HepG2 (cell line): ENCODE data around the gene CAPN8. TPM values are rescaled to one million over a fixed set of nuclear protein-coding genes. Genes with fewer than 3 reads are reported as not detected.

Experiments used
- ATAC-seq: fragments of 200-7000 bp; cut with Tn5 transposase; 3 replicates; pipeline ENCODE4 v1.9.1; 2020; ENCODE audit warnings: mild to moderate bottlenecking, moderate library complexity
- BruUV-seq: library from RNA; stranded (reverse); fragments of 400-500 nt; replicated peaks from 2 replicates; lab custom pipeline; 2021; lab: Mats Ljungman, UMichigan
- CTCF ChIA-PET: fragments of 300-600 bp; formaldehyde crosslinking; extraction: SDS; loops from one replicate; lab custom pipeline; 2021; ENCODE audit warnings: low total read pairs, inconsistent platforms, low intra/inter-chr PET ratio; lab: Yijun Ruan, JAX
- POLR2A ChIA-PET: fragments of 350-600 bp; sonication (Branson Sonifier 250); formaldehyde crosslinking; loops from one replicate; lab custom pipeline; 2020; ENCODE audit warnings: antibody characterized with exemption, inconsistent platforms; lab: Yijun Ruan, JAX
- DNase-seq: peaks from one replicate; pipeline ENCODE4 v3.0.0-alpha.2; 2015; ENCODE audit warnings: low spot score
- FAIRE-seq: peaks from 3 replicates; lab custom pipeline; 2011; peaks lifted over from hg19 to GRCh38; lab: Jason Lieb, UNC
- H2AFZ ChIP-seq: one replicate; pipeline ENCODE4 v1.6.1; 2011; ENCODE audit warnings: low read length, inconsistent platforms
- H3K27ac ChIP-seq: fragments of 300-600 bp; 3 replicates; pipeline ENCODE4 v1.8.0; 2011; ENCODE audit warnings: mixed run types, mild to moderate bottlenecking, mixed read lengths, low read length, inconsistent platforms; ENCODE audit not compliant: insufficient read depth; ENCODE audit errors: extremely low read length
- H3K27me3 ChIP-seq, 2 experiments: fragments of 200-600 bp in 1 of 2; 2 replicates in 1 of 2; 3 replicates in 1 of 2; pipeline versions ENCODE4 v1.6.0 to v1.8.0; 2011; ENCODE audit warnings: low read length in 2 of 2, mild to moderate bottlenecking in 2 of 2, moderate library complexity in 2 of 2, inconsistent platforms in 1 of 2; ENCODE audit not compliant: insufficient read depth in 2 of 2, control insufficient read depth in 1 of 2
- H3K36me3 ChIP-seq, 2 experiments: fragments of 200-600 bp in 1 of 2; replicated peaks in 1 of 2; 2 replicates in 1 of 2; 3 replicates in 1 of 2; pipeline versions ENCODE4 v1.5.1 to v1.8.0; 2011; ENCODE audit warnings: low read length in 2 of 2, inconsistent platforms in 1 of 2; ENCODE audit not compliant: insufficient read depth in 2 of 2, control insufficient read depth in 1 of 2
- H3K4me1 ChIP-seq: 2 replicates; pipeline ENCODE4 v1.5.1; 2012; ENCODE audit warnings: low read length, inconsistent platforms; ENCODE audit not compliant: insufficient read depth
- H3K4me2 ChIP-seq: 2 replicates; pipeline ENCODE4 v1.6.0; 2011; ENCODE audit warnings: low read depth, low read length, inconsistent platforms
- H3K4me3 ChIP-seq, 3 experiments: fragments of 200-600 bp in 1 of 3; sonication (generic), shearing (Covaris generic) in 1 of 3; replicated peaks in 1 of 3; 2 replicates each; pipeline ENCODE4 v1.5.1; 2011 to 2016; ENCODE audit warnings: low read length in 3 of 3, inconsistent platforms in 2 of 3, low read depth in 2 of 3, mild to moderate bottlenecking in 2 of 3, control low read depth in 1 of 3, mixed read lengths in 1 of 3; ENCODE audit not compliant: insufficient read depth in 1 of 3
- H3K79me2 ChIP-seq: one replicate; pipeline ENCODE4 v1.6.1; 2011; ENCODE audit warnings: low read length, inconsistent platforms; ENCODE audit not compliant: insufficient read depth
- H3K9ac ChIP-seq: 2 replicates; pipeline ENCODE4 v1.6.0; 2011; ENCODE audit warnings: mild to moderate bottlenecking, low read depth, low read length, inconsistent platforms; ENCODE audit not compliant: insufficient read depth
- H3K9me3 ChIP-seq: 2 replicates; pipeline ENCODE4 v1.5.1; 2012; ENCODE audit warnings: mild to moderate bottlenecking, low read length
- H4K20me1 ChIP-seq: 2 replicates; pipeline ENCODE4 v1.6.0; 2011; ENCODE audit warnings: inconsistent platforms, mild to moderate bottlenecking, low read length, moderate library complexity; ENCODE audit not compliant: insufficient read depth
- CCAR2 ChIP-seq: fragments of 200-400 bp; formaldehyde crosslinking; optimal IDR thresholded peaks from 2 replicates; pipeline ENCODE3; 2018; ENCODE audit warnings: low read depth, mild to moderate bottlenecking, low read length, moderate library complexity
- CEBPG ChIP-seq: IDR thresholded peaks from 2 replicates; pipeline ENCODE4 v1.6.1; 2016
- FOSL2 ChIP-seq: sonication (generic); formaldehyde crosslinking; IDR thresholded peaks from 2 replicates; pipeline ENCODE4 v1.4.0; 2020; ENCODE audit warnings: missing genetic modification reagents
- GABPA ChIP-seq, 2 experiments: IDR thresholded peaks; 2 replicates each; pipeline ENCODE4 v1.6.1; 2011 to 2016; ENCODE audit warnings: low read depth in 2 of 2, low read length in 1 of 2, missing biosample characterization in 1 of 2, missing genetic modification characterization in 1 of 2
- HMGA1 ChIP-seq: sonication (generic); formaldehyde crosslinking; conservative IDR thresholded peaks from 2 replicates; pipeline ENCODE4 v1.4.0; 2020; ENCODE audit warnings: missing genetic modification reagents
- HNF4A ChIP-seq: sonication (generic); formaldehyde crosslinking; IDR thresholded peaks from 2 replicates; pipeline ENCODE4 v1.4.0; 2020; ENCODE audit warnings: missing genetic modification reagents
- IKZF5 ChIP-seq: IDR thresholded peaks from 2 replicates; pipeline ENCODE4 v1.6.1; 2018; ENCODE audit warnings: missing genetic modification reagents, mild to moderate bottlenecking, missing compliant biosample characterization
- MED13 ChIP-seq: sonication (generic); formaldehyde crosslinking; IDR thresholded peaks from 2 replicates; pipeline ENCODE4 v1.5.0; 2020; ENCODE audit warnings: missing genetic modification reagents
- MYC ChIP-seq: sonication (generic); formaldehyde crosslinking; IDR thresholded peaks from 2 replicates; pipeline ENCODE4 v1.9.0; 2021; ENCODE audit warnings: missing genetic modification reagents, borderline replicate concordance
- NFIB ChIP-seq: sonication (generic); formaldehyde crosslinking; IDR thresholded peaks from 2 replicates; pipeline ENCODE4 v1.9.0; 2021; ENCODE audit warnings: missing genetic modification reagents, mild to moderate bottlenecking, borderline replicate concordance
- POLR2G ChIP-seq: fragments of 200-400 bp; formaldehyde crosslinking; IDR thresholded peaks from 2 replicates; pipeline ENCODE4 v1.6.1; 2018; ENCODE audit warnings: mild to moderate bottlenecking, low read depth, low read length, moderate library complexity
- PPARG ChIP-seq: conservative IDR thresholded peaks from 2 replicates; pipeline ENCODE4 v1.6.1; 2016; ENCODE audit warnings: missing biosample characterization, missing genetic modification reagents
- RXRA ChIP-seq: sonication (generic); formaldehyde crosslinking; IDR thresholded peaks from 2 replicates; pipeline ENCODE4 v1.5.1; 2020; ENCODE audit warnings: missing genetic modification reagents
- SMARCC2 ChIP-seq: fragments of 450-650 bp; IDR thresholded peaks from 2 replicates; pipeline ENCODE4 v1.6.1; 2017; ENCODE audit warnings: antibody characterized with exemption, mild to moderate bottlenecking
- SMC3 ChIP-seq: IDR thresholded peaks from 2 replicates; pipeline ENCODE4 v1.6.1; 2011; ENCODE audit warnings: low read length, improper control_type of control experiment
- STAG1 ChIP-seq: sonication (generic); formaldehyde crosslinking; IDR thresholded peaks from 2 replicates; pipeline ENCODE4 v1.4.0; 2020; ENCODE audit warnings: missing genetic modification reagents
- ZBTB33 ChIP-seq: sonication (generic); formaldehyde crosslinking; IDR thresholded peaks from 2 replicates; pipeline ENCODE4 v1.4.0; 2020; ENCODE audit warnings: missing genetic modification reagents
- ZBTB7A ChIP-seq: sonication (generic); formaldehyde crosslinking; IDR thresholded peaks from 2 replicates; pipeline ENCODE4 v1.8.0; 2022; ENCODE audit warnings: mild to moderate bottlenecking, missing genetic modification reagents
- ZFY ChIP-seq: sonication (generic); formaldehyde crosslinking; IDR thresholded peaks from 2 replicates; pipeline ENCODE4 v1.4.0; 2020; ENCODE audit warnings: missing genetic modification reagents
- ZMYM4 ChIP-seq: sonication (generic); formaldehyde crosslinking; IDR thresholded peaks from 2 replicates; pipeline ENCODE4 v1.8.1; 2023; ENCODE audit warnings: mild to moderate bottlenecking, missing genetic modification reagents
- ZNF17 ChIP-seq: sonication (generic); formaldehyde crosslinking; IDR thresholded peaks from 2 replicates; pipeline ENCODE4 v1.5.0; 2020; ENCODE audit warnings: mild to moderate bottlenecking, missing genetic modification reagents
- ZNF225 ChIP-seq: sonication (generic); formaldehyde crosslinking; IDR thresholded peaks from 2 replicates; pipeline ENCODE4 v1.4.0; 2020; ENCODE audit warnings: mild to moderate bottlenecking, missing genetic modification reagents
- ZNF235 ChIP-seq: sonication (generic); formaldehyde crosslinking; IDR thresholded peaks from 2 replicates; pipeline ENCODE4 v1.8.1; 2023; ENCODE audit warnings: mild to moderate bottlenecking, missing genetic modification reagents, borderline replicate concordance
- ZNF678 ChIP-seq: sonication (generic); formaldehyde crosslinking; IDR thresholded peaks from 2 replicates; pipeline ENCODE4 v1.4.0; 2020; ENCODE audit warnings: mild to moderate bottlenecking, missing genetic modification reagents
- WGBS: methylation state at CpG from one replicate; pipeline ENCODE4 v1.1.6; 2017; ENCODE audit warnings: low lambda C conversion rate; 5-methylcytosine and 5-hydroxymethylcytosine counted together
- in situ Hi-C: cut with HindIII; loops from 2 replicates; pipeline ENCODE4 v1.10.0; 2017; ENCODE audit warnings: low pct_unique_long_range_greater_than_20kb; ENCODE audit not compliant: extremely low pct_ligation_motif_present
- intact Hi-C: fragments of 100-400 bp; cut with micrococcal nuclease; formaldehyde crosslinking; loops from one replicate; pipeline ENCODE4 v1.10.0; 2022; ENCODE audit not compliant: unreplicated experiment
- polyA plus RNA-seq, 8 experiments: library from polyadenylated mRNA; depleted of rRNA in 3 of 8; stranded (reverse) in 7 of 8; unstranded in 1 of 8; fragments of >200 nt; fragmentation: Illumina TruSeq in 4 of 8; extraction: Trizol in 4 of 8; gene quantifications; 2 replicates each; pipeline versions ENCODE4 v1.2.1 to v1.2.3, GENCODE V29; 2011 to 2016; ENCODE audit warnings: low read depth in 4 of 8, missing spikeins in 1 of 8, mixed read lengths in 1 of 8; ENCODE audit not compliant: insufficient read depth in 1 of 8
- total RNA-seq, 5 experiments: library from RNA; depleted of rRNA; stranded (reverse); fragments of >200 nt; fragmentation: Illumina TruSeq; extraction: Trizol; gene quantifications; 2 replicates each; pipeline ENCODE4 v1.2.3, GENCODE V29; 2016; ENCODE audit warnings: low read depth in 1 of 5

CAPN8 gene
- total and polyA plus RNA-seq, 2 of the 13 experiments (the other 11 are each of a cell fraction or from before 2014, with no cell fraction given), result 0.20 to 0.25 TPM

GRCh38 chr1:223628233-223629125 is 37.0 kb downstream of the CAPN8 start:
- H3K36me3 ChIP-seq, result no peaks in the 10 kb centered on the region
- H3K4me2 ChIP-seq, result no peak overlapping the region; the same call in 1 of the 2 replicates
- in situ Hi-C loops, result no loop called here
- H4K20me1 ChIP-seq, result no peaks in the 10 kb centered on the region
- POLR2A ChIA-PET, result no interaction called here
- FAIRE-seq, result no peak
- no peak overlapping the region for H3K4me3 ChIP-seq
- no peak overlapping the region for H2AFZ ChIP-seq
- no peaks in the 10 kb centered on the region for H3K79me2 ChIP-seq
- ATAC-seq, result peak; percentile 93
- H3K9me3 ChIP-seq, result no peaks in the 10 kb centered on the region
- DNase-seq, result peak; percentile 50
- H3K9ac ChIP-seq, result no peak overlapping the region
- no peaks in the 10 kb centered on the region; a peak in 1 of 5 replicates for H3K27me3 ChIP-seq
- peaks cover 14% of the 10 kb centered on the region for H3K4me1 ChIP-seq
- CTCF ChIA-PET, result interaction anchor here (1.4 kb wide), 1 partner anchor 72 kb away, joined by 5 read pairs; no protein-coding TSS in a partner anchor
- H3K27ac ChIP-seq, result no peak overlapping the region
- 38% methylated on average over 12 of the region's 13 CpGs for WGBS
- intact Hi-C loops, result loop anchor here (2.0 kb wide), 1 partner anchor 42 kb away; no protein-coding TSS in a partner anchor
- no TSS peak for BruUV-seq
- TF ChIP-seq ZMYM4 (peak; percentile 49; the same call in 1 of the 2 replicates), CEBPG (no peak), ZNF17 (CRISPR knock-in tag) (no peak), POLR2G (no peak), ZNF235 (CRISPR knock-in tag) (no peak), ZBTB33 (CRISPR knock-in tag) (peak; percentile 88), SMARCC2 (no peak), FOSL2 (CRISPR knock-in tag) (peak; percentile 48), ZBTB7A (CRISPR knock-in tag) (no peak), ZNF225 (CRISPR knock-in tag) (no peak), STAG1 (CRISPR knock-in tag) (peak; percentile 57), RXRA (CRISPR knock-in tag) (0 out of 2 replicates have a peak, but pooled peaks have one; percentile 27), PPARG (no peak), SMC3 (peak; percentile 56), MED13 (CRISPR knock-in tag) (no peak), MYC (CRISPR knock-in tag) (peak; percentile 61; the same call in 1 of the 2 replicates), HMGA1 (CRISPR knock-in tag) (no peak), GABPA (IDR thresholded peaks at IDR 0.05; ENCODE audit: low read depth, low read length) (peak; percentile 31; the same call in 1 of the 2 replicates), GABPA (CRISPR knock-in tag; IDR thresholded peaks at IDR 0.05; ENCODE audit: low read depth) (peak; percentile 86), NFIB (no peak), ZFY (CRISPR knock-in tag) (no peak), CCAR2 (no peak), ZNF678 (CRISPR knock-in tag) (no peak), HNF4A (CRISPR knock-in tag) (peak; percentile 64), IKZF5 (CRISPR knock-in tag) (no peak)
